H9 (cell line): ENCODE results near the gene NUBP1. TPM values are rescaled to one million over a fixed set of nuclear protein-coding genes. Genes with fewer than 3 reads are reported as not detected.

Experiments
- DNase-seq: peaks from one replicate; pipeline ENCODE4 v3.0.0-alpha.2; 2017
- H2AFZ ChIP-seq: one replicate; pipeline ENCODE4 v1.6.1; 2013; ENCODE audit warnings: mild to moderate bottlenecking, low read length, control low read depth, moderate library complexity
- H2AK5ac ChIP-seq: 2 replicates; pipeline ENCODE4 v1.6.1; 2013; ENCODE audit warnings: low read length, control low read depth, mixed read lengths; ENCODE audit not compliant: insufficient read length
- H2BK120ac ChIP-seq: one replicate; pipeline ENCODE4 v1.6.1; 2013; ENCODE audit warnings: low read depth, mild to moderate bottlenecking, low read length, control low read depth, inconsistent platforms; ENCODE audit not compliant: poor library complexity, severe bottlenecking
- H2BK12ac ChIP-seq: 2 replicates; pipeline ENCODE4 v1.6.1; 2013; ENCODE audit warnings: low read length, control low read depth, mixed read lengths, low read depth; ENCODE audit not compliant: insufficient read length
- H2BK15ac ChIP-seq: 2 replicates; pipeline ENCODE4 v1.6.1; 2013; ENCODE audit warnings: low read depth, low read length, control low read depth
- H2BK20ac ChIP-seq: one replicate; pipeline ENCODE4 v1.6.1; 2013; ENCODE audit warnings: low read depth, mild to moderate bottlenecking, low read length, control low read depth, inconsistent platforms; ENCODE audit not compliant: poor library complexity, severe bottlenecking
- H2BK5ac ChIP-seq: 2 replicates; pipeline ENCODE4 v1.6.1; 2013; ENCODE audit warnings: low read length, control low read depth, mixed read lengths; ENCODE audit not compliant: insufficient read length
- H3K14ac ChIP-seq: 2 replicates; pipeline ENCODE4 v1.6.1; 2013; ENCODE audit warnings: low read length, control low read depth; ENCODE audit not compliant: insufficient read depth
- H3K18ac ChIP-seq: 2 replicates; pipeline ENCODE4 v1.6.1; 2013; ENCODE audit warnings: low read depth, mild to moderate bottlenecking, mixed read lengths, low read length, control low read depth; ENCODE audit not compliant: insufficient read length
- H3K23ac ChIP-seq: 2 replicates; pipeline ENCODE4 v1.6.1; 2013; ENCODE audit warnings: low read length, control low read depth, mixed read lengths, low read depth; ENCODE audit not compliant: insufficient read length
- H3K23me2 ChIP-seq: 2 replicates; pipeline ENCODE4 v1.6.1; 2013; ENCODE audit warnings: low read depth, mild to moderate bottlenecking, mixed read lengths, low read length, control low read depth; ENCODE audit not compliant: insufficient read length, poor library complexity, severe bottlenecking
- H3K27ac ChIP-seq: 2 replicates; pipeline ENCODE4 v1.5.1; 2013; ENCODE audit warnings: low read length, control low read depth, mixed read lengths, low read depth; ENCODE audit not compliant: insufficient read length
- H3K27me3 ChIP-seq: 2 replicates; pipeline ENCODE4 v1.6.1; 2013; ENCODE audit warnings: low read length, control low read depth, inconsistent platforms; ENCODE audit not compliant: insufficient read depth
- H3K4ac ChIP-seq: 2 replicates; pipeline ENCODE4 v1.6.1; 2013; ENCODE audit warnings: low read depth, mild to moderate bottlenecking, control low read depth, inconsistent platforms, low read length, moderate library complexity
- H3K4me1 ChIP-seq: 2 replicates; pipeline ENCODE4 v1.6.1; 2013; ENCODE audit warnings: low read length, control low read depth, inconsistent platforms; ENCODE audit not compliant: insufficient read depth
- H3K4me2 ChIP-seq: 2 replicates; pipeline ENCODE4 v1.6.1; 2013; ENCODE audit warnings: low read length, control low read depth, mixed read lengths; ENCODE audit not compliant: insufficient read length, insufficient read depth
- H3K56ac ChIP-seq: 2 replicates; pipeline ENCODE4 v1.6.1; 2013; ENCODE audit warnings: low read depth, mild to moderate bottlenecking, mixed read lengths, low read length, control low read depth; ENCODE audit not compliant: insufficient read length
- H3K79me1 ChIP-seq: 2 replicates; pipeline ENCODE4 v1.6.1; 2013; ENCODE audit warnings: low read depth, mild to moderate bottlenecking, moderate library complexity, low read length, control low read depth, inconsistent platforms; ENCODE audit not compliant: insufficient read depth, poor library complexity, severe bottlenecking
- H3K79me2 ChIP-seq: 2 replicates; pipeline ENCODE4 v1.6.1; 2013; ENCODE audit warnings: low read length, control low read depth, inconsistent platforms; ENCODE audit not compliant: insufficient read depth
- H3K9ac ChIP-seq: 2 replicates; pipeline ENCODE4 v1.6.1; 2013; ENCODE audit warnings: low read length, control low read depth, mixed read lengths; ENCODE audit not compliant: insufficient read length; ENCODE audit errors: extremely low read depth
- H3K9me3 ChIP-seq: one replicate; pipeline ENCODE4 v1.6.1; 2013; ENCODE audit warnings: low read depth, low read length, inconsistent platforms; ENCODE audit not compliant: control insufficient read depth
- H3T11ph ChIP-seq: one replicate; pipeline ENCODE4 v1.6.1; 2013; ENCODE audit warnings: mild to moderate bottlenecking, low read length, control low read depth, inconsistent platforms
- H4K20me1 ChIP-seq: one replicate; pipeline ENCODE4 v1.6.1; 2013; ENCODE audit not compliant: control insufficient read depth, insufficient read length, insufficient read depth
- H4K5ac ChIP-seq: 2 replicates; pipeline ENCODE4 v1.6.1; 2013; ENCODE audit warnings: low read depth, mild to moderate bottlenecking, mixed read lengths, low read length, control low read depth; ENCODE audit not compliant: insufficient read length
- H4K8ac ChIP-seq: replicated peaks from 2 replicates; pipeline ENCODE4 v1.6.1; 2013; ENCODE audit warnings: low read length, control low read depth, mixed read lengths, low read depth; ENCODE audit not compliant: insufficient read length
- H4K91ac ChIP-seq: 2 replicates; pipeline ENCODE4 v1.6.1; 2013; ENCODE audit warnings: low read depth, mild to moderate bottlenecking, moderate library complexity, mixed read lengths, low read length, control low read depth; ENCODE audit not compliant: insufficient read length
- H3K27ac Mint-ChIP-seq, 3 experiments: 2 replicates in 2 of 3; 3 replicates in 1 of 3; pipeline ENCODE4 v1.8.0; 2020 to 2021; ENCODE audit warnings: mixed read lengths in 3 of 3, mild to moderate bottlenecking in 1 of 3, moderate library complexity in 1 of 3
- H3K27me3 Mint-ChIP-seq: 2 replicates; pipeline ENCODE4 v1.8.0; 2021; ENCODE audit warnings: low read depth, mild to moderate bottlenecking, moderate library complexity, mixed read lengths
- H3K36me3 Mint-ChIP-seq, 3 experiments: 2 replicates in 2 of 3; 3 replicates in 1 of 3; pipeline ENCODE4 v1.8.0; 2020 to 2021; ENCODE audit warnings: low read depth in 3 of 3, mixed read lengths in 3 of 3; ENCODE audit not compliant: insufficient read depth in 1 of 3
- H3K4me1 Mint-ChIP-seq, 2 experiments: 2 replicates each; pipeline ENCODE4 v1.8.0; 2020; ENCODE audit warnings: mixed read lengths in 2 of 2
- H3K4me3 Mint-ChIP-seq, 2 experiments: 2 replicates in 1 of 2; 3 replicates in 1 of 2; pipeline ENCODE4 v1.8.0; 2020 to 2021; ENCODE audit warnings: mild to moderate bottlenecking in 2 of 2, mixed read lengths in 2 of 2, moderate library complexity in 1 of 2
- H3K9me3 Mint-ChIP-seq, 2 experiments: 2 replicates in 1 of 2; 3 replicates in 1 of 2; pipeline ENCODE4 v1.8.0; 2020; ENCODE audit warnings: mild to moderate bottlenecking in 2 of 2, mixed read lengths in 2 of 2, moderate library complexity in 1 of 2
- WGBS: extraction: QIAGEN DNeasy Blood & Tissue Kit; methylation state at CpG from one replicate; pipeline ENCODE4 v1.1.7; 2013; ENCODE audit warnings: missing lambda C conversion rate, low lambda C conversion rate, mixed read lengths; ENCODE audit not compliant: insufficient read length; ENCODE audit errors: extremely low coverage; 5-methylcytosine and 5-hydroxymethylcytosine counted together
- total RNA-seq: library from RNA; stranded (reverse); gene quantifications from 2 replicates; pipeline ENCODE4 v1.2.1, GENCODE V29; 2021
- TF ChIP-seq, protein P1 (sequence below): fragments of 200-600 bp; sonication (generic); conservative IDR thresholded peaks from 3 replicates; pipeline ENCODE4 v1.8.0; 2021; ENCODE audit warnings: antibody characterized with exemption, mild to moderate bottlenecking

The NUBP1 gene
- total RNA-seq, 1 experiment from 2014 or later = 36.5 TPM

GRCh38 chr16:10729104-10730048 lies 14.3 kb upstream of the NUBP1 start:
- Mint-ChIP-seq H3K4me3 (no peak overlapping the region), H3K27me3 (no peaks in the 10 kb centered on the region), H3K9me3 (peaks cover 4% of the 10 kb centered on the region in 2 experiments; a peak in 3 of 5 replicates), H3K27ac (no peak overlapping the region; a peak in 1 of 7 replicates), H3K36me3 (peaks cover 0 to 6% (median 5%) of the 10 kb centered on the region in 3 experiments; a peak in 3 of 7 replicates), H3K4me1 (peaks cover 0 to 4% of the 10 kb centered on the region in 2 experiments; a peak in 3 of 4 replicates)
- no peaks in the 10 kb centered on the region for H3K27me3 ChIP-seq
- no peak overlapping the region for H3K23ac ChIP-seq
- no peak overlapping the region for H3K14ac ChIP-seq
- no peaks in the 10 kb centered on the region for H4K20me1 ChIP-seq
- no peak overlapping the region for H3K4me2 ChIP-seq
- no peak overlapping the region for H4K8ac ChIP-seq
- WGBS = 100% methylated on average over 1 of the region's 19 CpGs
- no peaks in the 10 kb centered on the region for H3K79me2 ChIP-seq
- H3K4me1 ChIP-seq = no peaks in the 10 kb centered on the region
- DNase-seq = no peak
- H4K5ac ChIP-seq = no peak overlapping the region
- H3K23me2 ChIP-seq = no peaks in the 10 kb centered on the region
- no peak overlapping the region for H2BK15ac ChIP-seq
- no peak overlapping the region for H4K91ac ChIP-seq
- H3K79me1 ChIP-seq = no peaks in the 10 kb centered on the region
- H2BK12ac ChIP-seq = no peak overlapping the region
- H3K9ac ChIP-seq = no peak overlapping the region
- no peak overlapping the region for H2BK120ac ChIP-seq
- no peak overlapping the region for H3K27ac ChIP-seq
- H3K18ac ChIP-seq = no peak overlapping the region
- H2BK5ac ChIP-seq = no peak overlapping the region
- TF ChIP-seq, protein P1, sequence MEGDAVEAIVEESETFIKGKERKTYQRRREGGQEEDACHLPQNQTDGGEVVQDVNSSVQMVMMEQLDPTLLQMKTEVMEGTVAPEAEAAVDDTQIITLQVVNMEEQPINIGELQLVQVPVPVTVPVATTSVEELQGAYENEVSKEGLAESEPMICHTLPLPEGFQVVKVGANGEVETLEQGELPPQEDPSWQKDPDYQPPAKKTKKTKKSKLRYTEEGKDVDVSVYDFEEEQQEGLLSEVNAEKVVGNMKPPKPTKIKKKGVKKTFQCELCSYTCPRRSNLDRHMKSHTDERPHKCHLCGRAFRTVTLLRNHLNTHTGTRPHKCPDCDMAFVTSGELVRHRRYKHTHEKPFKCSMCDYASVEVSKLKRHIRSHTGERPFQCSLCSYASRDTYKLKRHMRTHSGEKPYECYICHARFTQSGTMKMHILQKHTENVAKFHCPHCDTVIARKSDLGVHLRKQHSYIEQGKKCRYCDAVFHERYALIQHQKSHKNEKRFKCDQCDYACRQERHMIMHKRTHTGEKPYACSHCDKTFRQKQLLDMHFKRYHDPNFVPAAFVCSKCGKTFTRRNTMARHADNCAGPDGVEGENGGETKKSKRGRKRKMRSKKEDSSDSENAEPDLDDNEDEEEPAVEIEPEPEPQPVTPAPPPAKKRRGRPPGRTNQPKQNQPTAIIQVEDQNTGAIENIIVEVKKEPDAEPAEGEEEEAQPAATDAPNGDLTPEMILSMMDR = no peak
- H3K56ac ChIP-seq = no peak overlapping the region
- no peak overlapping the region for H2BK20ac ChIP-seq
- H2AFZ ChIP-seq = no peak overlapping the region
- H2AK5ac ChIP-seq = no peak overlapping the region
- H3K9me3 ChIP-seq = no peaks in the 10 kb centered on the region
- no peak overlapping the region for H3K4ac ChIP-seq
- H3T11ph ChIP-seq = no peak overlapping the region
